Measurements from ENCODE around the gene ANKRD33B.

GRCh38 chr5:10621832-10622231 lies 58.0 kb downstream of the ANKRD33B start:
- TF ChIP-seq CTCF (IDR thresholded peaks at IDR 0.05) = no peak
- no peak for TF ChIP-seq POLR2A (IDR thresholded peaks at IDR 0.05)
- no peak for TF ChIP-seq POLR2AphosphoS5 (IDR thresholded peaks at IDR 0.05)

Measured in suprapubic skin (tissue), 4 donors.